Thoracic aorta endothelial cell (primary cell): ENCODE data around the gene ARX. TPM values are rescaled to one million over a fixed set of nuclear protein-coding genes. Genes with fewer than 3 reads are reported as not detected.

ENCODE experiments used
- small RNA-seq: library from RNA; depleted of rRNA; stranded (forward); fragments of <200 nt; gene quantifications from one replicate; pipeline ENCODE3, GENCODE V24; 2012
- total RNA-seq: library from RNA; depleted of rRNA; stranded (reverse); fragments of >200 nt; gene quantifications from 2 replicates; pipeline ENCODE4 v1.2.3, GENCODE V29; 2012

Gene ARX
- not detected in 2 replicates for total RNA-seq

GRCh38 chrX:25015486-25016360 lies at the start of gene ARX:
TSS of gene ARX (minus strand) at chrX:25015965. CDS start at chrX:25015737, 228 bp downstream.

Small RNA genes lying within 50 kb of the gene (small RNA-seq; reads per million reads assigned to genes)
- gene RN7SL91P, result not detected
